H1 (cell line): Measurements from ENCODE around the gene FAM210A. TPM values are rescaled to one million over a fixed set of nuclear protein-coding genes. Genes with fewer than 3 reads are reported as not detected.

Experiments
- CTCF ChIA-PET: fragments of 300-600 bp; sonication (Branson Sonifier 250); formaldehyde crosslinking; loops from one replicate; lab custom pipeline; 2021; ENCODE audit not compliant: partially characterized antibody; lab: Charles Lee
- POLR2A ChIA-PET: fragments of 300-600 bp; sonication (Branson Sonifier 250); formaldehyde crosslinking; loops from one replicate; lab custom pipeline; 2021; ENCODE audit warnings: inconsistent platforms; ENCODE audit not compliant: partially characterized antibody; lab: Charles Lee
- DNase-seq, 2 experiments: peaks; one replicate each; pipeline versions ENCODE4 v3.0.0 to v3.0.0-alpha.2; 2010 to 2022; ENCODE audit warnings: low spot score in 2 of 2, low read depth in 1 of 2, mixed read lengths in 1 of 2
- FAIRE-seq: peaks from 2 replicates; lab custom pipeline; 2011; peaks lifted over from hg19 to GRCh38; lab: Jason Lieb, UNC
- H2AFZ ChIP-seq: 2 replicates; pipeline ENCODE4 v1.8.1; 2012; ENCODE audit warnings: low read length, inconsistent platforms
- H2AK5ac ChIP-seq: 2 replicates; pipeline ENCODE4 v1.6.1; 2013; ENCODE audit warnings: low read depth, low read length
- H2BK120ac ChIP-seq: replicated peaks from 2 replicates; pipeline ENCODE3; 2013; ENCODE audit warnings: low read depth, low read length, inconsistent platforms
- H2BK12ac ChIP-seq: 2 replicates; pipeline ENCODE4 v1.6.1; 2013; ENCODE audit warnings: low read depth, low read length
- H2BK15ac ChIP-seq: 2 replicates; pipeline ENCODE4 v1.6.1; 2013; ENCODE audit warnings: low read length
- H2BK20ac ChIP-seq: 2 replicates; pipeline ENCODE4 v1.6.1; 2013; ENCODE audit warnings: low read length
- H2BK5ac ChIP-seq: 2 replicates; pipeline ENCODE4 v1.6.1; 2013; ENCODE audit warnings: low read depth, low read length
- H3K14ac ChIP-seq: 2 replicates; pipeline ENCODE4 v1.6.1; 2013; ENCODE audit warnings: inconsistent platforms; ENCODE audit not compliant: insufficient read length
- H3K18ac ChIP-seq: 2 replicates; pipeline ENCODE4 v1.6.1; 2013; ENCODE audit warnings: low read length; ENCODE audit errors: extremely low read depth
- H3K23ac ChIP-seq: 2 replicates; pipeline ENCODE4 v1.6.1; 2013; ENCODE audit warnings: inconsistent platforms; ENCODE audit not compliant: insufficient read length
- H3K23me2 ChIP-seq: 2 replicates; pipeline ENCODE4 v1.6.1; 2013; ENCODE audit warnings: low read depth, low read length
- H3K27ac ChIP-seq: 2 replicates; pipeline ENCODE4 v1.6.1; 2011; ENCODE audit warnings: low read depth, low read length, inconsistent platforms
- H3K27me3 ChIP-seq, 4 experiments: replicated peaks in 1 of 4; 1 replicate in 1 of 4; 2 replicates in 3 of 4; pipeline versions ENCODE4 v1.6.1 to v1.8.1; 2011 to 2013; ENCODE audit warnings: low read length in 3 of 4, mild to moderate bottlenecking in 3 of 4, inconsistent platforms in 2 of 4, mixed read lengths in 2 of 4, moderate library complexity in 1 of 4; ENCODE audit not compliant: control insufficient read depth in 3 of 4, insufficient read depth in 3 of 4; ENCODE audit errors: extremely low read depth in 1 of 4
- H3K36me3 ChIP-seq, 4 experiments: 2 replicates each; pipeline versions ENCODE4 v1.6.1 to v1.8.1; 2011 to 2013; ENCODE audit warnings: mild to moderate bottlenecking in 4 of 4, low read length in 3 of 4, moderate library complexity in 2 of 4, control low read depth in 1 of 4, inconsistent platforms in 1 of 4; ENCODE audit not compliant: insufficient read depth in 4 of 4, control insufficient read depth in 2 of 4
- H3K4ac ChIP-seq: replicated peaks from 2 replicates; pipeline ENCODE3; 2013; ENCODE audit warnings: low read length, low read depth, mixed read lengths, inconsistent platforms; ENCODE audit not compliant: insufficient read length
- H3K4me1 ChIP-seq, 4 experiments: replicated peaks in 1 of 4; 1 replicate in 1 of 4; 2 replicates in 3 of 4; pipeline versions ENCODE4 v1.6.1 to v1.8.1; 2011 to 2013; ENCODE audit warnings: low read length in 3 of 4, inconsistent platforms in 2 of 4, mixed read lengths in 1 of 4; ENCODE audit not compliant: insufficient read depth in 4 of 4, control insufficient read depth in 3 of 4
- H3K4me2 ChIP-seq, 2 experiments: 2 replicates each; pipeline versions ENCODE4 v1.6.1 to v1.8.1; 2011 to 2013; ENCODE audit warnings: low read depth in 2 of 2, low read length in 2 of 2, control low read depth in 1 of 2, inconsistent platforms in 1 of 2, mild to moderate bottlenecking in 1 of 2; ENCODE audit not compliant: insufficient read depth in 1 of 2
- H3K4me3 ChIP-seq, 4 experiments: fragments of 200-600, 300-600 bp in 1 of 4; sonication (generic), shearing (Covaris generic), sonication (Bioruptor Twin) in 1 of 4; 2 replicates each; pipeline versions ENCODE4 v1.5.1 to v1.8.1; 2011 to 2016; ENCODE audit warnings: low read length in 4 of 4, low read depth in 3 of 4, control low read depth in 2 of 4, inconsistent platforms in 2 of 4, mild to moderate bottlenecking in 2 of 4, mixed read lengths in 1 of 4, moderate library complexity in 1 of 4; ENCODE audit not compliant: insufficient read depth in 2 of 4; ENCODE audit errors: extremely low read depth in 1 of 4
- H3K56ac ChIP-seq: replicated peaks from 2 replicates; pipeline ENCODE3; 2013; ENCODE audit warnings: low read depth, mild to moderate bottlenecking, mixed read lengths, low read length, inconsistent platforms; ENCODE audit not compliant: insufficient read length
- H3K79me1 ChIP-seq: 2 replicates; pipeline ENCODE4 v1.6.1; 2013; ENCODE audit warnings: low read depth, low read length, control low read depth
- H3K79me2 ChIP-seq, 2 experiments: 2 replicates each; pipeline versions ENCODE4 v1.6.1 to v1.8.1; 2012 to 2013; ENCODE audit warnings: low read length in 2 of 2, mild to moderate bottlenecking in 2 of 2, inconsistent platforms in 1 of 2; ENCODE audit not compliant: insufficient read depth in 2 of 2, control insufficient read depth in 1 of 2
- H3K9ac ChIP-seq, 4 experiments: replicated peaks in 1 of 4; 1 replicate in 1 of 4; 2 replicates in 3 of 4; pipeline versions ENCODE4 v1.6.1 to v1.8.1; 2011 to 2013; ENCODE audit warnings: low read depth in 3 of 4, low read length in 3 of 4, control low read depth in 2 of 4, mild to moderate bottlenecking in 2 of 4, moderate library complexity in 2 of 4, inconsistent platforms in 1 of 4; ENCODE audit errors: extremely low read depth in 1 of 4
- H3K9me3 ChIP-seq, 2 experiments: 2 replicates each; pipeline versions ENCODE4 v1.6.1 to v1.8.1; 2012 to 2013; ENCODE audit warnings: mild to moderate bottlenecking in 2 of 2, moderate library complexity in 2 of 2, control low read depth in 1 of 2, inconsistent platforms in 1 of 2, low read depth in 1 of 2, low read length in 1 of 2, mixed read lengths in 1 of 2; ENCODE audit not compliant: insufficient read depth in 2 of 2
- H4K20me1 ChIP-seq, 2 experiments: replicated peaks in 1 of 2; 2 replicates each; pipeline versions ENCODE3 to v1.8.1; 2011 to 2013; ENCODE audit warnings: inconsistent platforms in 2 of 2, low read length in 2 of 2, mild to moderate bottlenecking in 1 of 2; ENCODE audit not compliant: insufficient read depth in 2 of 2, control insufficient read depth in 1 of 2
- H4K5ac ChIP-seq: 2 replicates; pipeline ENCODE4 v1.6.1; 2013; ENCODE audit warnings: low read length, low read depth, mixed read lengths, inconsistent platforms; ENCODE audit not compliant: insufficient read length
- H4K8ac ChIP-seq: 2 replicates; pipeline ENCODE4 v1.8.0; 2013; ENCODE audit warnings: mild to moderate bottlenecking, moderate library complexity, low read length, inconsistent platforms; ENCODE audit not compliant: insufficient read depth; ENCODE audit errors: extremely low read depth
- H4K91ac ChIP-seq: replicated peaks from 2 replicates; pipeline ENCODE3; 2013; ENCODE audit warnings: low read length, mixed read lengths, inconsistent platforms; ENCODE audit not compliant: insufficient read length
- ASH2L ChIP-seq: fragments of 200-600, 300-600 bp; sonication (generic); IDR thresholded peaks from one replicate; pipeline ENCODE4 v1.7.1; 2017; ENCODE audit warnings: low read length
- JUN ChIP-seq: IDR thresholded peaks from 2 replicates; pipeline ENCODE4 v1.6.1; 2011; ENCODE audit warnings: low read depth, mild to moderate bottlenecking, improper control_type of control experiment, low read length
- MAFK ChIP-seq: IDR thresholded peaks from 2 replicates; pipeline ENCODE4 v1.6.1; 2012; ENCODE audit warnings: low read depth, mild to moderate bottlenecking, improper control_type of control experiment, low read length
- POLR2A ChIP-seq, 2 experiments: IDR thresholded peaks; 1 replicate in 1 of 2; 2 replicates in 1 of 2; pipeline ENCODE4 v1.6.1; 2011; ENCODE audit warnings: low read depth in 2 of 2, low read length in 2 of 2, mild to moderate bottlenecking in 2 of 2; ENCODE audit errors: control extremely low read depth in 1 of 2
- RNF2 ChIP-seq: fragments of 200-900, 300-1000 bp; sonication (generic); IDR thresholded peaks from 2 replicates; pipeline ENCODE4 v1.7.1; 2016; ENCODE audit warnings: borderline replicate concordance, low read depth, mild to moderate bottlenecking, antibody characterized with exemption, low read length; ENCODE audit not compliant: poor library complexity, severe bottlenecking; ENCODE audit errors: missing control alignments
- WGBS, 2 experiments: shearing (Covaris generic) in 1 of 2; methylation state at CpG; one replicate each; pipeline versions ENCODE4 v1.1.6 to v1.1.7; 2013 to 2015; ENCODE audit warnings: low lambda C conversion rate in 2 of 2, mixed read lengths in 2 of 2, inconsistent platforms in 1 of 2, low coverage in 1 of 2, missing lambda C conversion rate in 1 of 2; ENCODE audit not compliant: insufficient replicate concordance in 2 of 2, insufficient coverage in 1 of 2, insufficient read length in 1 of 2; ENCODE audit errors: extremely low coverage in 1 of 2, missing lambda C conversion rate in 1 of 2; 5-methylcytosine and 5-hydroxymethylcytosine counted together
- polyA plus RNA-seq, 7 experiments: library from polyadenylated mRNA; depleted of rRNA in 3 of 7; stranded (reverse) in 5 of 7; unstranded in 2 of 7; fragments of >200 nt in 5 of 7; fragments of 200-250 nt in 2 of 7; gene quantifications; 1 replicate in 5 of 7; 2 replicates in 1 of 7; 4 replicates in 1 of 7; pipeline versions ENCODE4 v1.2.1 to v1.2.3, GENCODE V29; 2011 to 2013; ENCODE audit warnings: missing spikeins in 2 of 7, mixed read lengths in 2 of 7
- total RNA-seq: library from RNA; stranded (reverse); fragmentation: NEBNext Ultra II Directional; extraction: Animal tissue kit (Norgen Biotek cat#: 25700); gene quantifications from 2 replicates; pipeline ENCODE4 v1.2.1, GENCODE V29; 2021

Gene FAM210A
- total and polyA plus RNA-seq, 2 of the 8 experiments (the other 6 are each of a cell fraction or from before 2014, with no cell fraction given): 8.2 to 25.4 TPM

DNA sequence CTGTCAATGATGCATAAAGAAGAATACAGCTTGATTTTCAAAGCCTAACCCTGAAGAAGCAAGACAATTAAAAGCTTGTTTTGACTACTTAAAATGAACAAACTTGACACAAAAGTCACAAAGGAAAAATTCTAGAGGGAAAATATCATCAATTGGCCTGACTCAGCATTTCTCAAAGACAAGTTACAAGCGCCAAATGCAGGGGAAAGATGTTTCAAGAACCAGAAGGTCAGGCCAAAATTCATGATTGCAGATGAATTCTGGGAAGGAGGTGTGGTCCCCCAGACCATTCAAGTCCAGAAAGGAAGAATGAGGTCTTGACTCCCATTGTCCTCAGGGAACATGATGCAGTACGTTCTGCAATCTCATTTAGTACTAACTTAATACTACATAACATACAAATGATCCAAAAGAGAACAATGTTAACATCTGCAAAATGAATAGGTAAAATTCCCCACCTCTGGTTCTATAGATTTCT is 64.5 kb downstream of the FAM210A start:
- H3K18ac ChIP-seq: no peak overlapping the region
- POLR2A ChIA-PET: no interaction called here

More for the DNA sequence above, 64.5 kb downstream of the FAM210A start:
- TF ChIP-seq JUN (no peak), POLR2A (IDR thresholded peaks at IDR 0.05; ENCODE audit: control extremely low read depth in 1 of 2, low read depth in 2 of 2, low read length in 2 of 2) (no peak), ASH2L (no peak), MAFK (peak; percentile 90), RNF2 (no peak)
- Histone ChIP-seq H3K27ac (no peak overlapping the region), H2BK20ac (no peak overlapping the region), H3K36me3 (peaks cover 0 to 7% (median 3%) of the 10 kb centered on the region in 4 experiments; a peak in 3 of 8 replicates), H2AFZ (no peak overlapping the region), H3K4me3 (no peak overlapping the region), H2BK5ac (no peak overlapping the region), H4K5ac (no peak overlapping the region), H3K9me3 (no peaks in the 10 kb centered on the region), H2BK120ac (no peak overlapping the region), H3K79me2 (no peaks in the 10 kb centered on the region), H4K8ac (no peak overlapping the region), H4K91ac (no peak overlapping the region), H3K14ac (no peak overlapping the region), H3K23ac (no peak overlapping the region), H3K56ac (no peak overlapping the region), H3K79me1 (no peaks in the 10 kb centered on the region), H3K27me3 (no peaks in the 10 kb centered on the region), H3K9ac (no peak overlapping the region), H4K20me1 (no peaks in the 10 kb centered on the region), H2BK12ac (no peak overlapping the region), H3K4ac (no peak overlapping the region), H3K4me2 (no peak overlapping the region), H3K23me2 (no peaks in the 10 kb centered on the region), H2AK5ac (no peak overlapping the region), H2BK15ac (no peak overlapping the region), H3K4me1 (no peaks in the 10 kb centered on the region)
- FAIRE-seq (no peak), DNase-seq (no peak)
- 94% methylated on average over 2 of the region's 2 CpGs; no CpG with 5 or more reads in 1 of the 2 experiments for WGBS, 2 experiments
- CTCF ChIA-PET: no interaction called here
